Cardiac muscle cell (in vitro differentiated cells and primary cell): ENCODE results near the gene LRFN2. TPM values are rescaled to one million over a fixed set of nuclear protein-coding genes. Genes with fewer than 3 reads are reported as not detected.

Experiments
- DNase-seq, 2 donors: peaks; one replicate each; pipeline versions ENCODE4 v3.0.0 to v3.0.0-alpha.2; 2010 to 2017; ENCODE audit warnings: low read depth in 1 of 2, low spot score in 1 of 2
- H3K27ac ChIP-seq: fragments of 200-600 bp; sonication (generic); 2 replicates; pipeline ENCODE4 v1.5.1; 2016
- H3K27me3 ChIP-seq: fragments of 200-600 bp; sonication (generic); 2 replicates; pipeline ENCODE4 v1.6.0; 2016; ENCODE audit warnings: control low read depth
- H3K36me3 ChIP-seq: fragments of 200-600 bp; sonication (generic); 2 replicates; pipeline ENCODE4 v1.5.1; 2016; ENCODE audit warnings: control low read depth
- H3K4me1 ChIP-seq: fragments of 200-600 bp; sonication (generic); 2 replicates; pipeline ENCODE4 v1.8.1; 2017; ENCODE audit warnings: low read depth, mild to moderate bottlenecking, mixed run types
- H3K4me3 ChIP-seq: fragments of 200-600 bp; sonication (generic); 2 replicates; pipeline ENCODE4 v1.5.1; 2016; ENCODE audit warnings: mild to moderate bottlenecking
- H3K9me3 ChIP-seq: fragments of 200-600 bp; sonication (generic); 2 replicates; pipeline ENCODE4 v1.5.1; 2017; ENCODE audit warnings: low read depth, mild to moderate bottlenecking, control low read depth
- CTCF ChIP-seq: IDR thresholded peaks from 2 replicates; pipeline ENCODE4 v1.5.1; 2012; ENCODE audit warnings: low read depth, mild to moderate bottlenecking, low read length
- polyA plus RNA-seq: library from polyadenylated mRNA; unstranded; fragments of >200 nt; fragmentation: Nextera tagmentation; extraction: Ambion mirVana; gene quantifications from 2 replicates; pipeline ENCODE4 v1.2.1, GENCODE V29; 2016
- total RNA-seq: library from RNA; depleted of rRNA; stranded (reverse); fragments of >200 nt; gene quantifications from 2 replicates; pipeline ENCODE4 v1.2.3, GENCODE V29; 2016

Gene LRFN2
- total and polyA plus RNA-seq, 2 experiments from 2014 or later, result 0.15 TPM; not detected in 1

DNA sequence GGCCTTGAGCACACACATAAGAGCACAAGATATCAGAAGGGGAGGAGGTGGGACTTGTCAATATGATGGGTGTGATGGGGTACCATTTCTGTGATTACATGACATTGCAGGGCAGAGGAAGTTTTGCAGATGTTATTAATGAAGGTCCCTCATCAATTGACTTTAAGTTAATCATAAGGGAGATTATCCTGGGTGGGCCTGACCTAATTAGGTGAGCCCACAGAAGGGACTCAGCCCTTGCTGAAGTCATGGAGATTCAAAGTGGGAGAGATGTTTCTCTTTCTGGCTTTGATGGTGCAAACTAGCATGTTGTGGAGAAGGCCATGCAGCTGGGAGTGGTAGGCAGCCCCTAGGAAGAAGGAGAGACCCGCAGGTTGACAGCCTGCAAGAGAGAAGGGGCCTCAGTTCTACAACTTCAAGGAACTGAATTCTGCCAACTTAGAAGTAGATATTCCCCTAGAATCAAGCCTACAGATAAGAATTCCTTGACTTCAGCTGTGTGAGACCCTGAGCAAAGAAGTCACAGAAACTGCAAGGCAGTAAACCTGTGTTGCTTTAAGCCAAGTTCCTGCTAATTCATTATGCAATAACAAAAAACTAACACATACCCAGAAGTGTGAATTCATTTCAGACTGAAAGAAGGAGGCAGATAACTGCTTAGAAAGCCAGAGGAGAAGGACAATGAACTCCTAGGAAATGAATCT, 131.3 kb downstream of the LRFN2 start:
- Histone ChIP-seq H3K4me3 (no peak overlapping the region), H3K36me3 (no peaks in the 10 kb centered on the region), H3K4me1 (no peaks in the 10 kb centered on the region), H3K27me3 (peaks cover 6% of the 10 kb centered on the region), H3K27ac (no peak overlapping the region), H3K9me3 (no peaks in the 10 kb centered on the region)
- no peak for DNase-seq
- no peak for TF ChIP-seq CTCF

GRCh38 chr6:40450483-40450882, 136.7 kb downstream of the LRFN2 start:
- Histone ChIP-seq H3K36me3 (no peaks in the 10 kb centered on the region), H3K27ac (no peak overlapping the region), H3K4me3 (no peak overlapping the region), H3K9me3 (no peaks in the 10 kb centered on the region), H3K27me3 (peaks cover 5% of the 10 kb centered on the region), H3K4me1 (no peaks in the 10 kb centered on the region)
- no peak for TF ChIP-seq CTCF
- DNase-seq, result no peak

GRCh38 chr6:40444811-40445210, 142.4 kb downstream of the LRFN2 start:
- H3K4me1 ChIP-seq, result no peaks in the 10 kb centered on the region
- TF ChIP-seq CTCF, result no peak
- no peaks in the 10 kb centered on the region for H3K36me3 ChIP-seq
- H3K27me3 ChIP-seq, result no peaks in the 10 kb centered on the region
- DNase-seq, result no peak
- H3K4me3 ChIP-seq, result no peak overlapping the region
- no peaks in the 10 kb centered on the region for H3K9me3 ChIP-seq
- H3K27ac ChIP-seq, result no peak overlapping the region

DNA sequence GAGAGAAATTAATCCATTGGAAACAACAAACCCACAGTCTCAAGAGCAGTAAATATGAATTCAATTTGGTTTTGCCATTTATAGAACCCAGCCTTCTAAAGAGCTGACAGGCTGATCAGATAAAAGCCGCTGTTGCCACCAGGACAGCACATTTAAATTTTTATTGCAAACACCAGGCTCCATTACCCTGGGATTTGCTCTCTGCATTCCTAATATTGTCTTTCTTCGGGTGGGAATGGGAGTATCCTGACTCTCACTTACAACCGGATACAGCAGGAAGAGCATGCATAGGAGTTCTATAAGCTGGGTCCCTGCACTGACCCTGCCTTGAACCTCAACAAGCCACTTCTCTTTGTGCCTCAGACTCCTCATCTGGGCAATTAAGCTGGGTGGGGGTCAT, 142.9 kb downstream of the LRFN2 start:
- DNase-seq, result no peak
- Histone ChIP-seq H3K27me3 (peaks cover 3% of the 10 kb centered on the region), H3K4me1 (no peaks in the 10 kb centered on the region), H3K27ac (no peak overlapping the region), H3K9me3 (no peaks in the 10 kb centered on the region), H3K36me3 (no peaks in the 10 kb centered on the region), H3K4me3 (no peak overlapping the region)
- no peak for TF ChIP-seq CTCF

- no peak for TF ChIP-seq CTCF
- H3K4me3 ChIP-seq, result no peak overlapping the region
- H3K27ac ChIP-seq, result no peak overlapping the region
- no peak for DNase-seq
- H3K27me3 ChIP-seq, result peaks cover 3% of the 10 kb centered on the region
- no peaks in the 10 kb centered on the region for H3K36me3 ChIP-seq
- no peaks in the 10 kb centered on the region for H3K4me1 ChIP-seq
- H3K9me3 ChIP-seq, result no peaks in the 10 kb centered on the region
These were observed 143.3 kb downstream of the LRFN2 start for GRCh38 chr6:40443842-40444241.

- Histone ChIP-seq H3K4me1 (no peaks in the 10 kb centered on the region), H3K27me3 (peaks cover 3% of the 10 kb centered on the region), H3K36me3 (no peaks in the 10 kb centered on the region), H3K9me3 (no peaks in the 10 kb centered on the region), H3K4me3 (no peak overlapping the region), H3K27ac (no peak overlapping the region)
- DNase-seq, result no peak
- TF ChIP-seq CTCF, result no peak
These were observed 144.6 kb downstream of the LRFN2 start for GRCh38 chr6:40442591-40442990.
